Activated CD4-positive, CD25-positive, alpha-beta regulatory T cell (primary cell): Measurements from ENCODE around the gene TFCP2L1.

Experiments used
- DNase-seq, 4 experiments: peaks; one replicate each; lab custom pipeline; 2025; lab: John Stamatoyannopoulos, UW

The TFCP2L1 gene

GRCh38 chr2:121171625-121172119 lies 113.3 kb downstream of the TFCP2L1 start:
- DNase-seq: no peak

- DNase-seq: no peak
Observed at GRCh38 chr2:121170577-121170976, 114.4 kb downstream of the TFCP2L1 start.

DNA sequence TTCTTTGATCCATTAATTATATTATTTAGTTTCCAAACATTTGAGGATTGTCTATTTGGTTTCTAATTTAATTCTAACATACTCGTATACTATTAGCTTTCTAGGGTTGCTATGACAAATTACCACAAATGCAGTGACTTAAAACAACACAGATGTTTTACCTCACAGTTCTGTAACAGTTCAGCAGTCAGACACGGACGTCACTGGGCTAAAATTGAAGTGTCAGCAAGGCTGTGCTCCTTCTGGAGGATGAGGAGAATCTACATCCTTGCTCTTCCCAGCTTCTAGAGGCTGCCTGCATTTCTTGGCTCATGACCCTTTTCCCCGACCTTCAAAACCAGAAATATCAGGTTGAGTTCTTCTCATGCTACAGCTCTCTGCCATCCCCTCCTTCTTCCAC lies 117.6 kb downstream of the TFCP2L1 start:
- no peak for DNase-seq
